Raji (cell line): ENCODE results near the gene SCLT1.

Experiments
- POLR2A ChIP-seq: IDR thresholded peaks from 2 replicates; pipeline ENCODE4 v1.6.1; 2011; ENCODE audit warnings: low read depth, low read length, control low read depth; ENCODE audit not compliant: insufficient read depth

SCLT1 gene

DNA sequence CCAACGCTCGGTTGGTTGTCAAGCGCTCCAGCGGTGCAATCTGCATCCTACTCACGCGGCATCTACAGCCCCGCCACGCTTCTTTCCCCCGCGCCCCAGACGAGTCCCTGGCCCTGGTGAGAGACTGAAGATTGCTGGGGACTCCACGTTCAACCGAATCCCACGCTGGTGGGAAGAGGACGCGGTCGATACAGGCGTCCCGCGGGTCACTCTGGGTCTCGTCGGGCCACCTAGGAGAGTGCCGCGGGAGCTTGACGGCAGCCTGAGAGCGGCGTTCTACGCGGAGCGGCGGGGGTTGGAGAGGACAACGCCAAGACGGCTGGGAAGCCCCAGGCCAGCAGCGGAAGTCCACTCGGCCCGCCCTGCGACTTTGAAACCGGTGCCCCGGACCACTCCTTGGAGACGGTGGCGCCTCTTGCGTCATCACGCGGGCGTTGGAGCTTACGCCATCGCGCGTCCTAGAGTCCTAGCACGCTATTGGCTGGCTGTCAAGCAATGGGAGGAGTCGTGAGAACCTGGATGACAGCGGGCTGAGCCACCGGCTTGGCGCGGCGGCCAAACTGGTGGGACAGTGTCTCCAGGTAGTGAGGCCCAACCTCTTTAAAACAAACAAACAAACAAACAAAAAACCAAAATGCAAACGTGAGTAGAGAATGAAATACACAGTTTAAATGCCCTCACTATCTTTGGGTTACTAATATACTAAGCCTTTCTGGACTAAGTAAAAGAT is at the start of gene SCLT1:
SCLT1 (minus strand) TSS at position 349 of the 730 bp plus-strand sequence. CDS start 436 bp downstream, outside the sequence.
- TF ChIP-seq POLR2A, result peak; percentile 94

DNA sequence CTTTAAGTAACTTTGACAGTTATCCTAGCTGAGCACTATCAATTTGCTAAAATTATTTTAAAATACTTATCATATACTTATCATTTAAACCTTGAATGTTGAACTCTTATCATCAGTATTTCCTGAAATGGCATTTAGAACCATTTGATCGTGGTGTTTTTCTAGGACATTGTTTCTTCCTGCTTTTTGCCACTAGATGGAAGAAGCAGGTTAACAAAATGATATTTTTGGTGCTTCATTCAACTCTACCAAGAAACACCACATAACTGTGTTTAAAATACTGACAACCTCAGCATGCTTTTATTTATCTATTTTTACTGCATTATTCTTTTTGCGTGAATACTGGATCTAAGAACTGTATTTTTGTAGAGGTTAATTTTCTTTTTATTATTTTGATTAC is 47.2 kb upstream of the SCLT1 start:
- TF ChIP-seq POLR2A, result no peak

DNA sequence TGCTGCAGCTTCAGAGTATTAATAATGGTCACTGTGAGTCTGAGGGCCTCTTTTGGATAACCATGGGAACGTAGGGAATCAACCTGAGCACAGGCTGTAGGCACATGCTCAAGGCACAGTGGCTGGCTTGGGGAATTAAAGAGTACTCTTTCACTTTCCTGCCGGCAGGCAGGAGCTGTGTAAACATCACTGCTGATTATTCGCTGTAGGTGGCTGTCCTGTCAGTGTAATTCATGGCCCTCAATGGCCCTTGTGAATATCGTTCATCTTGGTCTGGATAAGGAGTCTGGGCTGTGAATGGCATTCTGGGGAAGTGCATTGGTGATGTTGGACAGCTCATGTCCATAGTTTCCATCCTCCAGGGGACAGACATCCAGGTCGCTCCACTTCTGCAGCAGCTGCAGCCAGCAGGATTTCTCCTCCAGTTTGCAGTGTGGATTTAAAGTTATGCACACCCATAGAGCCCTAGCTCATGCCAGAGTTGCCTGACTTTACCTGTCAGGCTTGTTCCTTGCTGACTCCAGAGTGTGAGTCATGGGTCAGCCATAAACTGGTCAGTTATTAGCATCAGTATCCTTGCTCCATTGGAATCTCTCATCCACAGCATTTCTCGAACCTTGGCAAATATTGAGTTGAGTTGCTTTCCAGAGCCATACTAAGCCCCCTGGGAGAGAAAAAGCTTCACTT is 45.6 kb upstream of the SCLT1 start:
- TF ChIP-seq POLR2A, result no peak

DNA sequence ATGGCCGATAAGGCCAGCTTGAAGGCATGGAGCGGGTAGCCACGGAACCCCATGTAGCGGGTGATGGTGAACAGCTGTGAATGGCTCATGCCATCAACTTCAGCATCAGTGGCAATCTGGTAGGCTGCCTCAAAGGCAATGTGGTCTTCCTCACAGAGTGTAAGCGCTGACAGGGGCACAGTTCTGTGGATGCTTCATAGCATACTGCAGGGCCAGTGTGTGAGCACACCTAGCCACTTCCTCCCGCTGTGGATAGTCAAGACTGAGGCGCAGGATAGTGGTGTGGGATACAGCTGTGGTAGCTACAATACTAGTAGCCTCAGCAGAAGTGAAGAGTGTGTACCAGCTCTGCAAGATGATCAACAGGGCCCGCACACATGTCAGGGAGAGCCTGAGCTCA is 43.1 kb upstream of the SCLT1 start:
- no peak for TF ChIP-seq POLR2A

DNA sequence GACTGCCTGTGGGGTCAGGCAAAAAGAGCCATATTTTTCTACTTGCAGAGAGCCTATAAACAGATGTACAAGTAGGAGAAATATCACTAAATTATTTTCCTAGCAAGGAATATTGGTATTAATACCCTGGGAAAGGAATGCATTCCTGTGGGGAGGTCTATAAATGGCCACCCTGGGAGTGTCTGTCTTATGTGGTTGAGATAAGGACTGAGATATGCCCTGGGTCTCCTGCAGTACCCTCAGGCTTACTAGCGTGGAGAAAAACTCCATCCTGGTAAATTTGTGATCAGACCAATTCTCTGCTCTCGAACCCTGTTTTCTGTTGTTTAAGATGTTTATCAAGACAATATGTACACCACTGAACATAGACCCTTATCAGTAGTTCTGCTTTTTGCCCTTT is 38.0 kb upstream of the SCLT1 start:
- TF ChIP-seq POLR2A, result no peak

DNA sequence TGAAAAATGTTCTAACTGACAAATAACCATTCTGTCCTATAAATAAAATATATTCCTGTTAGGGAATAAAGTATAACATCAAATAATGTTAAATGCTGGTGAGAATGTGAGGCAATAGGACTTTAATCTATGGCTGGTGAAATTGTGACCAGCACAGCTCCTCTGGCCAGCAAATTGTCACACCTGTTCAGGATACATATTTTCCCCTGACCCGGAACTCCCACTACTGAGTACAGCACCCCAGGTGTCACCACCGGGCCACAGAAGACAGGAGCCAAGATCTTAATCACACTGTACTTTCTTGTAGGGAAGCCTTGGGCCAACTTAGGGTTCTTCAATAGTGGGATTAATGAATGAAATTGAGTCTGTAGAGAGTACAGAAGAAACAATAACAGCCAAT is 35.8 kb upstream of the SCLT1 start:
- no peak for TF ChIP-seq POLR2A

DNA sequence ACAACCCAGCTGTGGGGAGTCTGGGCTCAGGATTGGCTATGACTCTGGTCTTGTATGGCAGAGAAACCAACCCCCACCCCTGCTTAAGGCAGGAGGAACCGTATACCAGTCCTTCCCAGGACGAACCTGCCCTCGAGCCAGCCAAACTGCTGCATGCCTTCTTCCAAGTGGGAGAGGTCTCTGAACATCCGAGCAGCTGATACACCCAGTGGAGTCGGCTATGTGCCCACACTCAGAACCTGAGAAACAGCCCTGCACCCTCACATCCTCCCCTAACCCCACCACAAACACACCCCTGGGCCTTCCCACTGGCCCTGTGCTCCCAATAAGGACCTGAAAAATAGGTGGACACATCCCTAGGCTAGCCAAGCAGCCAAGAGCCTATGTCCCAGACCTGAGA is 24.4 kb upstream of the SCLT1 start:
- TF ChIP-seq POLR2A, result no peak

DNA sequence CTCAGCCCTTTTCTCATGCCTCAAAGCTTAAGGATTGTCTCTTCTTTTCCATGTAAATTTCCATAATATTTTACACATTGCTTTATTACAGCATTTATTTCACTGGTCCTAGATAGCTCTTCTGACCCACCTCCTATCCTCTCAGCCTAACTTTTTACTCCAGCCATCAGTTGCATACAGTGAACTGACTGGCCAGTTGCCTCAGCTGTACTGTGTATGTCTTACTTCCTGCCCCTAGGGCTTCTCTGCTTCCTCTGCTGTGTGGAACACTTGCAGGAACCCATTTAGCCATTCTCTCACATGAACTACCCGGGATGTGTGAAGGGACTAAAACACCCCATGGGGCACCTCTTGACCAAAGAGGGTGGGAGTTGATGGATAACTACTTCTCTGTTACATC is 20.6 kb upstream of the SCLT1 start:
- TF ChIP-seq POLR2A, result no peak

DNA sequence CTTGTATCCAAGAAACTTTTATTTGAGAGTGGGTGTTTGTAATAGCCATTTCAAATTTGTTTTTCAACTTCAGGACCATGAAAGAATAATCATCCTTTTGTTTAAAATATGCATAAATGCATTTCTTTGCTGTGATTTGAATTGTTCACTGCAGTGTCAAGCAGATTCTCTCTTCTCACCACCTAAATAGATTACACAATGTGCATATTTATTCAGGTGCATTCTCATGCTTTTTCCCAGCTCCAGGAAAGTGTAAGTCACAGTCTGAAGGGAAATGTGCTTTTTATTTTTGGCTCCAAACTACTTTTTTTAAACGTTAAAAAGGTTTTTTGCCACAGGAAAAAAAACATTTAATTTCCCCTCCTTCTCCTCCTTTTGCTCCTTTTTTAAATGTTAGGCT is 20.1 kb upstream of the SCLT1 start:
- TF ChIP-seq POLR2A, result no peak

DNA sequence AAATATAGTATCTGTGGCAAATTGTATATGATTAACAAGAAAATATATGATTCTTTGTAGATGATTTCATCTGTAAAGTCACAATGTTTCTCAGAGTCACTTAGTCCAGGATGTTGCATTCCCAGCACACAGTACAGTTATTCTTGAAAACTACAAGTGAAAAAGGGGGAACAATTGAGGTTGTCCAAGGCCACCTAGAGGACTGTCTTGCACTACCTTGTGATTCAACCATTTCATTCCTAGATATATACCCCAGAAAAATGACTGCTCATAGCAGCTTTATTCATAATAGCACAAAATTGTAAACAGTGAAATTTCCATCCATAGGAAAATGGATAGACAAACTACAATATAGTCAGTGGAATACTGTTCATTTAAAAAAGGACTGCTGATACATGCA is 18.6 kb upstream of the SCLT1 start:
- no peak for TF ChIP-seq POLR2A

DNA sequence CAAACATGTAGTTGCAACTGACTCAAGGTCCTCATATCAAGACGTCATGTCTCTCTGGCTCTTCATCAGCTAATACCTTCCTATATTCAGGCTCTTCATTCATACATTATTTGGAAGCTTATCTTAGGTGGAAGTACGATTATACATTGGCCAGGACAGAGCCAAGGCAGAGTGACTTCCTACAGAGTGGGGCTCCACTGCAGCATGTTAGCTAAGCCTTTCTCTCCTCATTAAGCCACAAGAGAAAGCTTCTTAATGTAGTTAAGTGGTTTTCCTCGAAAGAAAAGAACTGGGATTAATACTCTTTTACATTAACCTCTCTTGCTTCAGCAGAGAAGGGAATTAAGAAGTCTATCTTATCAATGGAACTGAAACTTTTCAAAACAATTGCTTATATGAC is 17.6 kb upstream of the SCLT1 start:
- no peak for TF ChIP-seq POLR2A

DNA sequence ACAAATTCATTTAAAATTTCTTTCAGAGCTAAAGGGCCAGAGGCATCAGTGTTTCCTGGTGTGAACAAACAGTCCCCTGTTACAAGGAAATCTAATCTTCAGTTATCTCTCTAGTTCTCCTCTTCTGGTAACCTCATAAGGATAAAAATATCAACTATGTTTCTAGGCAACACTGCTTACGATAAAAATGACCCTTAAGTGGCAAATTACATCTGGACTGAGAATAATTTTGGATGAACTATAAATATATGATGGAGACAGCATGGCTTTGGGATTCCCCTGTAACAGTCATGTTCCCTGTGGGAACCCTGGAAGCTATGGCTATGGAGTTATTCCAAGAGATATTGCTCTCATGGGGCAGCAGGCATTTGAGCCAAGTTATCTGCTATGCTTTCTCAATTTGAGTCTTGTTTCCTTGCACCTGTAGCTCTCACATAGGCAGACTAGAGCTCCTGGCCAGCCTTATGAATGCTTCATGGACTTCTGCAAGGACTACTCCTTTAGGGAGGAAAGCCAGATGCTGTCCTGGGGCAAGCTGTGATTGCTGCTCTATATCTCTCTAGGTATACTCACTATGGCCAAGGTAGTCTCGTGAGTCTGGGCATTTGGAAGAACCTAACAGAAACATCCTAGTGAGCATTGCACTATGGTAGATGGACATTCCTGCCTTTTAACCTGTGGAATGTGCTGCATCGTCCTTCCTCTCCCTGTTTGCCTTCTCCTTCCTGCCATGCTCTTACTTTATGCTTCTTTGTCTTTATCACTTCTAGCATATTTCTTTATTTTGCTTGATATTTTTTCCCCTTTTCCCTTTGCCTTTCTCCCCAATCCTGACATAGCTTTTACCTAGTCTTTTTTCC is 16.9 kb upstream of the SCLT1 start:
- TF ChIP-seq POLR2A, result no peak

DNA sequence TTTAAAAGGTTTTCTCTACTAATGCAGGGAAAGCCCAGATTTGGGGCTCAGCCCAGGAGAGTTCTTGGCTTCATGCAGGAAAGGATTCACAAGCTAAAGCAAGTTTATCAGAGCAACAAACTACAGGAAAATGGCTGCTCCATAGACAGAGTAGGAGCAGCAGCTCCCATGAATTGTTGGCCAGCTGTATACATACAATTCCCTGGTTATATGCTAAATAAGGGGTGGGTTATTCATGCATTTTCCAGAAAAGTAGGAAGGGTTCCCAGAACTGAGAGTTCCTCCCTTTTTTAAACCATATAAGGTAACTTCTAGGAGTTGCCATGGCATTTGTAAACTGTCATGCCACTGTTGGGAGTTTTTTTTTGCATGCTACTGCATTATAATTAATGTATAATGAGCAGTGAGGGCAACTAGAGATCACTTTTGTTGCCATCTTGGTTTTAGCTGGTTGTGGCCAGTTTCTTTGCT is 5.2 kb upstream of the SCLT1 start:
- no peak for TF ChIP-seq POLR2A

DNA sequence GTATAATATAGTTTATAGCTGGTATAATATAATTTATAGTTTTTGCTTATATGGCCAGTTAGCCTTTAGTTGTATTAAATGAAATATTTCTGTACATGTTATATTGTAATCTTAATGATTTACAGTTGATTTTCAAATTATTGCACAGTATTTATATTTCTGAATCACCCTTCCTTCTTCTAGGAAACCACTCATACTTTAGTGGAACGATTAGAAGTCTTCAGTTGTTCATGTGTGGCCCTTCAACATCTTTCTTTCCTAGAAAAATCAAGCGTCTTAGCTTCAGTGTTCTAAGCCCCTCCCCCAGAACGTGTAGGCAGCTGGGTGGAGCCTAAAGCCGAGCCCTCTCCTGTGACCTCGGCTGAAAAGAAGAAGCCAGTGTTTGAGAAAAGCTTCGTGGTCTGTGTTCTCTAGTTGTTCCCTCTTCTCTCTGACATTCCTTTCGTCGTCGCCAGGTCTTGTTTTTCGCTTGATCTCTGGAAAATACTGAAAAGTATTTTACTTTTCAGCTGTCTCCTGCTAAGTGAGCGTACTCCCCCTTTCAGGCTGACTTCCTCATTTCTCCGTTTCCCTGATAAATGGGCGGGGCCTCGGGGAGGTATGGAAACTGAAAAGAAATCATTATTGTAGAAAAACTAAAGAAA is 2.6 kb upstream of the SCLT1 start, which contains the start of gene C4orf33:
C4orf33 (plus strand) TSS at position 342 of the 644 bp plus-strand sequence. CDS start 6,459 bp downstream, outside the sequence.
- peak; percentile 52 for TF ChIP-seq POLR2A

DNA sequence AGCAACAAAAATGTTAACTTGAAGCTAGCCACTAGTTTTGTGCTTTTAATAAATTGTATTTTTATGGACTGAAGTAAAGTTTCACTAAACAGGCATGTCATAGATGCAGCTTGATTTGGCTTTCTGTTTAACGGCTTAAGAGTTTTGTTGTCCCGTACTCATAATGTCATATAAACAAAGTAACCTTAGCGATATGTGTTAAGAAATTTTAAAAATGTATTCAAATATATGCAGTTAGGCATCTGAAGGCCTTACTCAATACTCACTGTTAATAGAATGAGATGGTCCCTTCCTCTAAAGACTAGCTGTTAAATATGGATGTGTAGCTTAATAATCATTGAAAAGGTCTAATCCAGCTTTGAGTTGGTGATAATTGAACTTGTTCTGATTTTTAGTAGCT is 1.0 kb upstream of the SCLT1 start:
- TF ChIP-seq POLR2A, result no peak
